C4-2B (cell line): ENCODE measurements around the gene XKR7.

Experiments
- ZFX ChIP-seq: fragments of 450-650 bp; IDR thresholded peaks from 2 replicates; pipeline ENCODE4 v1.6.1; 2017
- TF ChIP-seq, protein P1 (sequence below): fragments of 450-650 bp; conservative IDR thresholded peaks from 2 replicates; pipeline ENCODE4 v1.5.1; 2017; ENCODE audit warnings: mild to moderate bottlenecking

DNA sequence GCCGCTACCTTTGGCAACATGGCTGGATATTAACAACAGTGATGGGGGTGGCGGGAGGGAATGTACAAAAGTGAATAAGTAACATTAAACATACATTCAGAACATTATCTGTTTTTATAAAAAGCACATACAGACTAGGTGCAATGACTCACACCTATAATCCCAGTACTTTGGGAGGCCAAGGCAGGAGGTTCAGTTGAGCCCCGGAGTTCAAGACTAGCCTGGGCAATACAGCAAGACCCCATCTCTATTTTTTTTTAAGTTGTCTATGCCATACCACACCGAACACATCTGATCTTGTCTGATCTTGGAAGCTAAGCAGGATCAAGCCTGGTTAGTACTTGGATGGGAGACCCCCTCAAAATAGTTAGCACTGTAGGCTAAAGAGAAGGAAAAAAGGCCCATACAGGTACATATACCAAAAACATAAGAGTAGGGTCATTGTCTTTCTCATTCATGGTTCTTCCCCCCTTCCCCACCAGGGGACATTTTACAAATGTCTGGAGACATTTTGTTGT is 82.4 kb downstream of the XKR7 start:
- TF ChIP-seq, protein P1, sequence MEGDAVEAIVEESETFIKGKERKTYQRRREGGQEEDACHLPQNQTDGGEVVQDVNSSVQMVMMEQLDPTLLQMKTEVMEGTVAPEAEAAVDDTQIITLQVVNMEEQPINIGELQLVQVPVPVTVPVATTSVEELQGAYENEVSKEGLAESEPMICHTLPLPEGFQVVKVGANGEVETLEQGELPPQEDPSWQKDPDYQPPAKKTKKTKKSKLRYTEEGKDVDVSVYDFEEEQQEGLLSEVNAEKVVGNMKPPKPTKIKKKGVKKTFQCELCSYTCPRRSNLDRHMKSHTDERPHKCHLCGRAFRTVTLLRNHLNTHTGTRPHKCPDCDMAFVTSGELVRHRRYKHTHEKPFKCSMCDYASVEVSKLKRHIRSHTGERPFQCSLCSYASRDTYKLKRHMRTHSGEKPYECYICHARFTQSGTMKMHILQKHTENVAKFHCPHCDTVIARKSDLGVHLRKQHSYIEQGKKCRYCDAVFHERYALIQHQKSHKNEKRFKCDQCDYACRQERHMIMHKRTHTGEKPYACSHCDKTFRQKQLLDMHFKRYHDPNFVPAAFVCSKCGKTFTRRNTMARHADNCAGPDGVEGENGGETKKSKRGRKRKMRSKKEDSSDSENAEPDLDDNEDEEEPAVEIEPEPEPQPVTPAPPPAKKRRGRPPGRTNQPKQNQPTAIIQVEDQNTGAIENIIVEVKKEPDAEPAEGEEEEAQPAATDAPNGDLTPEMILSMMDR, result no peak
- no peak for TF ChIP-seq ZFX
